Activated CD8-positive, alpha-beta memory T cell treated with anti-CD3 and anti-CD28 coated beads for 24 hours (primary cell): ENCODE data around the gene PTH.

Source experiments
- DNase-seq: peaks from one replicate; pipeline ENCODE4 v3.0.0-alpha.2; 2020

The PTH gene

GRCh38 chr11:13446444-13446843 lies 49.4 kb downstream of the PTH start:
- no peak for DNase-seq

- no peak for DNase-seq
Measured at GRCh38 chr11:13445588-13445987, 50.2 kb downstream of the PTH start.
